OCI-LY1 (cell line): ENCODE results near the gene SVOP.

Source experiments
- H2AFZ ChIP-seq: fragments of 200-600 bp; sonication (generic), shearing (Covaris generic); 2 replicates; pipeline ENCODE4 v1.6.0; 2014; ENCODE audit warnings: antibody characterized with exemption, mild to moderate bottlenecking, low read length
- H3F3A ChIP-seq: fragments of 200-600 bp; sonication (generic), shearing (Covaris generic); 2 replicates; pipeline ENCODE4 v1.6.0; 2014; ENCODE audit warnings: mild to moderate bottlenecking, antibody characterized with exemption, low read length, moderate library complexity; ENCODE audit not compliant: insufficient read depth
- H3K27ac ChIP-seq: fragments of 200-600 bp; sonication (generic); 2 replicates; pipeline ENCODE4 v1.5.1; 2014; ENCODE audit warnings: low read length, mixed run types, mild to moderate bottlenecking, low read depth; ENCODE audit not compliant: poor library complexity, severe bottlenecking
- H3K27me3 ChIP-seq: fragments of 200-600 bp; sonication (generic); 2 replicates; pipeline ENCODE4 v1.6.0; 2014; ENCODE audit warnings: antibody characterized with exemption, mild to moderate bottlenecking, low read length, moderate library complexity; ENCODE audit not compliant: insufficient read depth
- H3K36me3 ChIP-seq: fragments of 200-600 bp; sonication (generic); 2 replicates; pipeline ENCODE4 v1.6.1; 2014; ENCODE audit warnings: mild to moderate bottlenecking, antibody characterized with exemption, low read length, moderate library complexity, mixed read lengths; ENCODE audit not compliant: insufficient read depth
- H3K4me1 ChIP-seq: fragments of 200-600 bp; sonication (generic); 2 replicates; pipeline ENCODE4 v1.5.1; 2014; ENCODE audit warnings: mild to moderate bottlenecking, low read length, moderate library complexity; ENCODE audit not compliant: insufficient read depth, severe bottlenecking
- H3K4me2 ChIP-seq: fragments of 200-600 bp; sonication (generic), shearing (Covaris generic); 2 replicates; pipeline ENCODE4 v1.6.1; 2014; ENCODE audit warnings: low read length
- H3K4me3 ChIP-seq: fragments of 200-600 bp; sonication (generic); 2 replicates; pipeline ENCODE4 v1.5.1; 2014; ENCODE audit warnings: low read length, low read depth, mild to moderate bottlenecking, mixed read lengths; ENCODE audit not compliant: poor library complexity, severe bottlenecking
- H3K79me2 ChIP-seq: fragments of 200-600 bp; shearing (Covaris generic); 2 replicates; pipeline ENCODE4 v1.6.1; 2016; ENCODE audit warnings: mixed run types, low read length, mixed read lengths; ENCODE audit not compliant: insufficient read depth
- H3K9ac ChIP-seq: fragments of 200-600 bp; sonication (generic), shearing (Covaris generic); 2 replicates; pipeline ENCODE4 v1.6.1; 2014; ENCODE audit warnings: mild to moderate bottlenecking, low read length, mixed read lengths
- H3K9me2 ChIP-seq: fragments of 200-600 bp; sonication (generic), shearing (Covaris generic); 2 replicates; pipeline ENCODE4 v1.6.1; 2014; ENCODE audit warnings: low read depth, mild to moderate bottlenecking, low read length, mixed read lengths
- H3K9me3 ChIP-seq: fragments of 200-600 bp; shearing (Covaris generic); 2 replicates; pipeline ENCODE4 v1.6.1; 2014; ENCODE audit warnings: low read length, mixed read lengths
- H4K20me1 ChIP-seq: fragments of 200-600 bp; sonication (generic), shearing (Covaris generic); 2 replicates; pipeline ENCODE4 v1.6.0; 2016; ENCODE audit warnings: mild to moderate bottlenecking, low read length; ENCODE audit not compliant: insufficient read depth
- CTCF ChIP-seq: fragments of 200-600 bp; sonication (generic), shearing (Covaris generic); IDR thresholded peaks from 2 replicates; pipeline ENCODE4 v1.5.1; 2017; ENCODE audit warnings: mild to moderate bottlenecking, antibody characterized with exemption, low read length, moderate library complexity, mixed read lengths
- EZH2 ChIP-seq: fragments of 200-600 bp; sonication (generic), shearing (Covaris generic); IDR thresholded peaks from 2 replicates; pipeline ENCODE4 v1.8.0; 2017; ENCODE audit warnings: borderline replicate concordance, mixed run types, mild to moderate bottlenecking, antibody characterized with exemption, low read length, moderate library complexity, mixed read lengths

SVOP gene

DNA sequence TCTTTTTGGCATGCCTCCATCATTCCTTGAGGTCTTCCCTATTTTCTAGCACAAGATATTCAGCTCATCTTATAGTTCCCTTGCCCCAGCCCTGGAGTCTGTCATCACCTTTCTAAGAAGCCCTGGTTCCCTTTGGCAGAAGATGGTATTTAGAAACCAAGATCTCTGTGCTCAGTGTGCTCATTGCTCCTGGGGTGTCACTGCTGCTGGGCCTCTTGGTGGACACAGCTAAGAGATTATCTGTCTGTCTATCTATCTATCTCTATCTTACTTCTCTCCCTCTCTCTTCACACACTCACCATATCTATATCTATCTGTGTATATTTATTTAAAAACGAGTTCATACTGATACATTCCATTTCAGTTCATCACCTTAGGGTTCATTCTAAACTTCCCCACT is 73.8 kb downstream of the SVOP start:
- TF ChIP-seq CTCF (no peak), EZH2 (no peak)
- no peak overlapping the region for H3K27ac ChIP-seq
- H3K36me3 ChIP-seq: no peaks in the 10 kb centered on the region
- no peaks in the 10 kb centered on the region for H3K9me2 ChIP-seq
- no peaks in the 10 kb centered on the region for H3K9me3 ChIP-seq
- H3K27me3 ChIP-seq: no peaks in the 10 kb centered on the region
- H2AFZ ChIP-seq: no peak overlapping the region
- H3K4me1 ChIP-seq: no peaks in the 10 kb centered on the region
- H3K79me2 ChIP-seq: no peaks in the 10 kb centered on the region
- no peak overlapping the region for H3K4me3 ChIP-seq
- no peak overlapping the region for H3K4me2 ChIP-seq
- no peak overlapping the region for H3K9ac ChIP-seq
- H4K20me1 ChIP-seq: no peaks in the 10 kb centered on the region
- H3F3A ChIP-seq: no peaks in the 10 kb centered on the region

DNA sequence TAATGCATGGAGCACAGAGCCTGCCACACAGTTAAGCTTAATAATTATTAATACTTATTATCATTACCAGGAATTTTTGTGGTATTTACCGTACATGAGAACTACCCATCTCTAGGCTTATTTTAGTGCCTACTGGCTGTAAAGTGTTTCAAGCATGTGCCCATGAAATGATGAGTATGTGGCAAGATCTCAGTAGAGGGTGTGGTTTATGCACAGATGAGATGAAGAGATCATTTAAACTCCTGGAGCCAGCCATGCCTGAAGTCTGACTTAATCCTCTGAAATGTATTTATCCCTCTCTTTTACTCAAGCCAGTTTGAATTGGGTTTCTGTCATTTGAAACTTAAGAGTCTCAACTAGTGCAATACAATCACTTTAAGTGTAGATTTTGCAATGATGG is 80.7 kb downstream of the SVOP start:
- Histone ChIP-seq H3F3A (no peaks in the 10 kb centered on the region), H3K4me1 (no peaks in the 10 kb centered on the region), H3K27ac (no peak overlapping the region), H3K4me3 (no peak overlapping the region), H3K9ac (no peak overlapping the region), H3K4me2 (no peak overlapping the region), H3K79me2 (no peaks in the 10 kb centered on the region), H3K27me3 (no peaks in the 10 kb centered on the region), H3K9me2 (no peaks in the 10 kb centered on the region), H3K9me3 (no peaks in the 10 kb centered on the region), H2AFZ (no peak overlapping the region), H4K20me1 (no peaks in the 10 kb centered on the region), H3K36me3 (no peaks in the 10 kb centered on the region)
- TF ChIP-seq CTCF (no peak), EZH2 (no peak)

GRCh38 chr12:108939594-108939993 is 81.3 kb downstream of the SVOP start:
- no peaks in the 10 kb centered on the region for H3K9me3 ChIP-seq
- H3K9me2 ChIP-seq: no peaks in the 10 kb centered on the region
- H3K27me3 ChIP-seq: no peaks in the 10 kb centered on the region
- H3K4me1 ChIP-seq: no peaks in the 10 kb centered on the region
- H3K9ac ChIP-seq: no peak overlapping the region
- H3K79me2 ChIP-seq: no peaks in the 10 kb centered on the region
- no peak overlapping the region for H3K27ac ChIP-seq
- no peaks in the 10 kb centered on the region for H4K20me1 ChIP-seq
- TF ChIP-seq EZH2 (no peak), CTCF (no peak)
- H3K36me3 ChIP-seq: no peaks in the 10 kb centered on the region
- no peak overlapping the region for H3K4me3 ChIP-seq
- H3K4me2 ChIP-seq: no peak overlapping the region
- H3F3A ChIP-seq: no peaks in the 10 kb centered on the region
- no peak overlapping the region for H2AFZ ChIP-seq
